Head of caudate nucleus (tissue), 42 donors: Measurements from ENCODE around the gene PPP6C.
"Not testable (repeated sequence)": the region's sequence is repeated elsewhere in the genome, so short reads cannot be mapped to it uniquely, and the experiment has no call there.

ENCODE experiments used
- DNase-seq, 42 donors: peaks; one replicate each; pipeline versions ENCODE4 v3.0.0 to v3.0.0-alpha.2; 2020 to 2021; ENCODE audit warnings: mixed read lengths in 7 of 42
- intact Hi-C: fragments of 100-400 bp; cut with DNase I; formaldehyde crosslinking; loops from one replicate; pipeline ENCODE4 v1.15.0; 2022

Gene PPP6C

GRCh38 chr9:125114503-125114902, 75.1 kb downstream of the PPP6C start:
- intact Hi-C loops, DNase-seq: not testable (repeated sequence)

GRCh38 chr9:125110464-125110863, 79.1 kb downstream of the PPP6C start:
- no peak for DNase-seq
- intact Hi-C loops, result no loop called here

GRCh38 chr9:125108541-125108940, 81.1 kb downstream of the PPP6C start:
- DNase-seq, intact Hi-C loops: not testable (repeated sequence)

- intact Hi-C loops, result no loop called here
- no peak for DNase-seq
These were observed 83.2 kb downstream of the PPP6C start for GRCh38 chr9:125106285-125106893.

GRCh38 chr9:125103770-125104460, 85.7 kb downstream of the PPP6C start:
- intact Hi-C loops, result no loop called here
- DNase-seq, result no peak

- intact Hi-C loops, result no loop called here
These were observed 86.6 kb downstream of the PPP6C start for GRCh38 chr9:125103021-125103420.

GRCh38 chr9:125100822-125101221, 88.8 kb downstream of the PPP6C start:
- DNase-seq, result no peak
- intact Hi-C loops, result no loop called here

More at GRCh38 chr9:125103021-125103420, 86.6 kb downstream of the PPP6C start:
- no peak for DNase-seq

GRCh38 chr9:125099816-125100215, 89.8 kb downstream of the PPP6C start:
- intact Hi-C loops, result no loop called here
- DNase-seq, result no peak
